T1000 (cell line): ENCODE data around the gene USP37.
"Not testable (repeated sequence)": the region's sequence is repeated elsewhere in the genome, so short reads cannot be mapped to it uniquely, and the experiment has no call there.

Source experiments
- DNase-seq: peaks from one replicate; lab custom pipeline; 2025; ENCODE audit warnings: mixed read lengths; lab: John Stamatoyannopoulos, UW

The USP37 gene

DNA sequence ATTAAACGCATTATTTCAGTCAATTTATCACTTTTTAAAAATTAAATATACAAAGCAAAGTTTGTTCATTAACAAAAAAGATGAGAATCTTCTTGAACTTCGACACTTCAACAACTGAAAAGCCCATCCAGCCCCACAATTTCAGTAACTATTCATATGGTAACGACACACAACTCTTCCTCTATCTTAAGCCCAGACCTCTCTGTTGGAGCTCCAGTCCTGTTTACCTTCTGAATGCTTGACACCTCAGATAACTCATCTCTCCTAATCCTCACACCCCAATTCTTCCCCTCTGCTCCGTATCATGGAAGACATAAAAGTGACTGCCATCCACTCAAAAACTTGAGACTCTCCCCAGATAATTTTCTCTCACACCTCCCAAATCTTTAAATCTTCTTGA, 12.6 kb downstream of the USP37 start:
- DNase-seq, result no peak

- DNase-seq, result not testable (repeated sequence)
These were observed 13.9 kb downstream of the USP37 start for GRCh38 chr2:218554225-218554624.

DNA sequence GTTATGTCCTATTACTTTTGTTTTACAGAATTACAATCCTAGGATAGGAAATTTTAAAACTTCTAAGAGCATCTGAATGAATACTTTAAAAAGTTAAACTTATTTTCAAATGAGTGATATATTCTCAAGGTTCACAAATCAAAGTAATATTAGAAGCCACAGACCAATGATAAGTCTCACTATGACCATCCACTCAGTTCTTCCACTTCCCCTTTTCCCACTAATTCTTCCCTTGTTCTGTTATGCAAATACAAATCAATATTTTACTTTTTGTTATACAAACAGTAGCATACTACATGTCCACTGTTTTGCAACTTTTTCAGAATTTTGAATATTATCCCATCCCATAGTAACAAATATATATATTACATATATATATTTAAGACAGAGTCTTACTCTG, 20.2 kb downstream of the USP37 start:
- DNase-seq, result no peak

- no peak for DNase-seq
These were observed 20.6 kb downstream of the USP37 start for GRCh38 chr2:218547511-218547910.

- no peak for DNase-seq
These were observed 22.1 kb downstream of the USP37 start for GRCh38 chr2:218546012-218546411.

- DNase-seq, result no peak
These were observed 28.1 kb downstream of the USP37 start for GRCh38 chr2:218540015-218540414.

DNA sequence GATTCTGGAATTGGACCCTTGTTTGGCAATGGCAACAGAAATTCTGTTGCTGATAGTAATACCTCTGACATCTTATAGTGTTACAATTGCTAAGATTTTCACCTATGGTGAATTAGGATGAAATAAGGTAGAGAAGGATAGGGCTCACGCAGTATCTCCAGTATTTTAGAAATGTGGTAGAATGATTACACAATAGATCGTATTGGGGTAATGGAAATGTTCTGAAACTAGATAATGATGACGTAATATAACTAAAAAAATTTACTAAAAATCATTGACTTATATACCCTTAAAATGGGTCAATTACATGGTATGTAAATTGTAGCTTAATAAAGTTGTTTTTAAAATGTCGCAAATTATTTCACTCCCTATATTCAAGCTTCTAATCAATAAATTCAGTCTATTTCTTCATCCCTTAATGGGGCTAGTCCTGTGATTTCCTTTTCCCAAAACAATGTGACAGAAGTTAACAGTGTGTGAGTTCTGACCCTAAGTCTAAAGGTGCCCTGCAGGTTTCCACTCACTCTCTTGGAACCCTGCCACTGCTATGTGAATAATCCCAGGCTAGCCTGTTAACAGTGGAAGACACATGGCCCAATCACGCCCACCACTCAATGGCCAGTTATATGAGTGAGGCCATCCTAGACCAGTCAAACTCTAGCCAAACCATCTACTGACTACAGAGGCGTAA, 31.2 kb downstream of the USP37 start:
- no peak for DNase-seq

DNA sequence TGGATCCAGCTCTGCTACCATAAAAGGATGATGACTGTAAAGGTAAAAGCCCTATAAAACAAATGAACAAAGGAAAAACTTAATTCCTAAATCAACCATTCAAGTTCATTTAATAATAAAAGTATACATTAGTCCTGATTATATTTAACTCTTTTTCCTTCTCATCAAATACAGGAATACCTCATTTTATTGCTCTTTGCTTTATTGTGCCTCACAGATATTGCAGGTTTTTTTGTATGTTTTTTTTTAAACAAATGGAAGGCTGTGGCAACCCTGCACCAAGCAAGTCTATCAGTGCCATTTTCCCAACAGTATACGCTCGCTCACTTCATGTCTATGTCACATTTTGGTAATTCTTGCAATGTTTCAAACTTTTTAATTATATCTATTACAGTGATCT, 38.2 kb downstream of the USP37 start:
- no peak for DNase-seq

GRCh38 chr2:218528409-218528808, 39.7 kb downstream of the USP37 start:
- not testable (repeated sequence) for DNase-seq

DNA sequence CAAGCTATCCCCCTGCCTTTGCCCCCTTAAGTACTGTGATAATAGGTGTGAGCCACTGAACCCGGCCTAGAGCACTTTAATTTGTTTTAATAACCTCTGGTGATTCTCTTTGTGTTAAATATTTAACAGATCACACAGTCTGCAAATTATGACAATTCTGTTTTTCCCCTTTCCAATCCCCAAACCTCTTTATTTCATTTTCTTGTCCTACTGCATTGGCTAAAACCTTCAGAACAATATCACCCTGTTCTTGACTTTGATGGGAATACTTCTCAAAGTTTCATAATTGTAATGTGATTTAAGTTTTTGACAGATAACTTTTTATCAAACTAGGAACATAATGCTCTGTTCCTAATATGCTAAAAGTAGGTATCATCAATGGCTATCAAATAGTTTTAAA, 44.5 kb downstream of the USP37 start:
- DNase-seq, result no peak

GRCh38 chr2:218518876-218519275, 49.3 kb downstream of the USP37 start:
- DNase-seq, result no peak

DNA sequence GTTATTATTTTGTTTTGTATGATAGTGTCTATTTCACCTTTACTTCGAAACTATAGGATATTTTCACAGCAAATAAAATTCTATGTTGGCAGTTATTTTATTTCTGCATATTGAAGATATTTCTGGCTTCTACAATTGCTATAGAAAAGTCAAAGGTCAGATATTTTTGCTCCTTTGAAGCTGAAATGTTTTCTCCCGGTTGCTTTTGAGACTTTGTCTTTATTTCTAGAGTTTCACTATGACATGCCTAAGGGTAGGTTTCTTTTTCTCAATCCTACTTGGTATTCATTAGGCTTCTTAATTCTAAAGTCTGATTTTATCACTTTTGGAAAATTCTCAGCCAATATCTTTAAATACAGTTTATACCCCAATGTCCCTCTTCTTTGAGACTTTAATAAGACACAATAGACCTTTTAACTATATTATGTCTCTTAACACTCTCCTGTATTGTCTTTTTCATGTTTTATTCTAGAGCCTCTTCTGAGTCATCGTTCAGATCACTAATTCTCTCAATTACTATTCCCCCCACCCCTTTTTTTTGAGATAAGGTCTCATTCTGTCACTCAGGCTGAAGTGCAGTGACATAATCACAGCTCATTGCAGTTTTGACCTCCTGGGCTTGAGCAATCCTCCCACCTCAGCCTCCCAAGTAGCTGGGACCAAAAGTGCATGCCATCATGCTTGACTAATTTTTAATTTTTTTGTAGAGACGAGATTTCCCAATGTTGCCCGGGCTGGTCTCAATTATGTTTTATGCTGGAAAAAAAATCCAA, 50.5 kb downstream of the USP37 start:
- no peak for DNase-seq

GRCh38 chr2:218516614-218517013, 51.5 kb downstream of the USP37 start:
- no peak for DNase-seq

GRCh38 chr2:218513676-218514075, 54.5 kb downstream of the USP37 start:
- no peak for DNase-seq

- no peak for DNase-seq
These were observed 59.9 kb downstream of the USP37 start for GRCh38 chr2:218508299-218508698.

DNA sequence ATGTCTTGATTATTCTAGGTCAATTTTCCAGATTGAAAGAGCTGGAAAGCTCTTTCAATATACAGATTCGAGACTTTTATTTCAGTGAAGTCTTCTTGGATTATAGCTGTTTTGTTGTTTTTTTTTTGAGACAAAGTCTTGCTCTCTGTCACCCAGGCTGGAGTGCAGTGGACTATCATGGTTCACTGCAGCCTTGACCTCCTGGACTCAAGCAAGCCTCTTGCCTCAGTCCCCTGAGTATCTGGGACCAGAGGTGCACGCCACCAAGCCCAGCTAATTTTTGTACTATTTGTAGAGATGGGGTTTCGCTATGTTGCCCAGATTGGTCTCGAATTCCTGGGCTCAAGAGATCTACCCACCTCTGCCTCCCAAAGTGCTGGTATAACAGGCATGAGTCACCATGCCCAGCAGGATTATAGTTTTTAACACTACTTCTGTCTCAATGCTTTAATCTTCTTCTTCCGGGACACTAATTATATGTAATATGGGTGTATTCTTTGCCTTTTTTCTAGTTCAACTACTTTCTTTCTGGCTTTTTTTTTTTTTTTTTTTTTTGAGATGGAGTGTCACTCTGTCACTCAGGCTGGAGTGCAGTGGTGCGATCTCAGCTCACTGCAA, 62.3 kb downstream of the USP37 start:
- no peak for DNase-seq

GRCh38 chr2:218501665-218502064, 66.5 kb downstream of the USP37 start:
- DNase-seq, result no peak

GRCh38 chr2:218500501-218501060, 67.6 kb downstream of the USP37 start:
- DNase-seq, result no peak

DNA sequence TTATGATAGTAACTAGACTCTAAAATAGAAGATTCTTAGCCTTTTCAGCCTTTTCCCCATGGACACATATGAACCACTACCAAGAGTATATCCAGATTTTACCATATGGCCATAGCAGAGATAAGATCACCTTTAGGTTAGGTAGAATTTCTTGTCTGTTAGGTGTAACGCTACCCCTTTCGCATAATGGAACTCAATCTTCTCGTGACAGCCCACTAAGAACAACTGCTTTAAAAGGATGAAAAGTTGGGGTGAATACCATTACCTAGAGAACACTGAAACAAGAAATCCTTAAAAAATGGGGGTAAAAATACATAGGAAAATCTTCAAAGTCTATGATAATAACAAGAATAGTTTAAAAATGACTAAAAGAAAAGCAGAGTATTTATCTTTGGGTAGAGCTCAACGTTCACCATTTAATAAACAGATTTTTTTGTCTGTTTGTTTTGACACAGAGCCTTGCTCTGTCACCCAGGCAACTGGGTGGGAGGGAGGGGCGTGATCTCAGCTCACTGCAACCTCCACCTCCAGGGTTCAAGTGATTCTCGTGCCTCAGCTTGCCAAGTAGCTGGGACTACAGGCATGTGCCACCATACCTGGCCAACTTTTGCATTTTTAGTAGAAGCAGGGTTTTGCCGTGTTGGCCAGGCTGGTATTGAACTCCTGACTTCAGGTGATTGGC, 82.0 kb downstream of the USP37 start:
- DNase-seq, result no peak

DNA sequence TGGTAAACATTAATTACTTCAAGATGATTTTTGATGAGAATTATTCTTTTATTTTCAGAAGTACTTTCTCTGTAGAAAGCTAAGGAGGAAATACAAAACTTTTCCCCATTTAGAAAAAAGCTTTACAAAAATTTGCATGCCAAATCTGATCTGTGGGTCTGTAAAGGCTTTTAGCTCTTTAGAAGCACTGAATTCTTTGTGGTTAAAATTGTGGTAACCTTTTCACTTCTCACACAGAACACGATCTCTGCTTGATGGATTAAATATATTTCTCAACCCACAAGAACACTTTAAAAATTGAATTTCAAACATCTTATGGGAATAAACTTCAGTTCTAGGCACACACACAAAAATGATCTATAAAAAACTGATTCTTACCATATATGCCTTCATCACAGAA, 85.5 kb downstream of the USP37 start:
- DNase-seq, result no peak

DNA sequence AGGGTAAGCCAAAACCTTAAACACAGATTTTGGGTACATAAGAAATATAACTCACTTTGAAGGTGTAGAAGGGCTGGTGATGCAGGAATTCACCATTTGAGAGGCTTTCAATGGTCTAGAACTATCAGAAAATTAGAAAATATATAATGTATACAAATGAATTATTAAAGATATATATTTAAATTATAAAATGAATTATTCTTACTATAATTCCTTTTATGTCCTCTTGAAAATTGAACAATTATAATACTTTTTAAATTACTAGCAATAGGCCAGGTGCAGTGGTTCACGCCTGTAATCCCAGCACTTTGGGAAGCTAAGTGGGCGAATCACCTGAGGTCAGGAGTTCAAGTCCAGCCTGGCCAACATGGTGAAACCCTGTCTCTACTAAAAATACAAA, 88.6 kb downstream of the USP37 start:
- DNase-seq, result no peak

- no peak for DNase-seq
These were observed 89.6 kb downstream of the USP37 start for GRCh38 chr2:218478544-218478943.
